K562 treated with DMSO at 1 percent for 24 hours (cell line): ENCODE results near the gene IPCEF1. TPM values are rescaled to one million over a fixed set of nuclear protein-coding genes. Genes with fewer than 3 reads are reported as not detected.

Experiments used
- total RNA-seq: library from RNA; unstranded; fragments of 300-600 nt; gene quantifications from 2 replicates; pipeline ENCODE4 v1.2.3, GENCODE V29; 2022; ENCODE audit warnings: low read depth; ENCODE audit not compliant: insufficient read depth

Gene IPCEF1, protein sequence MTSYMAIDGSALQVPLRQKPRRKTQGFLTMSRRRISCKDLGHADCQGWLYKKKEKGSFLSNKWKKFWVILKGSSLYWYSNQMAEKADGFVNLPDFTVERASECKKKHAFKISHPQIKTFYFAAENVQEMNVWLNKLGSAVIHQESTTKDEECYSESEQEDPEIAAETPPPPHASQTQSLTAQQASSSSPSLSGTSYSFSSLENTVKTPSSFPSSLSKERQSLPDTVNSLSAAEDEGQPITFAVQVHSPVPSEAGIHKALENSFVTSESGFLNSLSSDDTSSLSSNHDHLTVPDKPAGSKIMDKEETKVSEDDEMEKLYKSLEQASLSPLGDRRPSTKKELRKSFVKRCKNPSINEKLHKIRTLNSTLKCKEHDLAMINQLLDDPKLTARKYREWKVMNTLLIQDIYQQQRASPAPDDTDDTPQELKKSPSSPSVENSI
- total RNA-seq: not detected in 2 replicates

DNA sequence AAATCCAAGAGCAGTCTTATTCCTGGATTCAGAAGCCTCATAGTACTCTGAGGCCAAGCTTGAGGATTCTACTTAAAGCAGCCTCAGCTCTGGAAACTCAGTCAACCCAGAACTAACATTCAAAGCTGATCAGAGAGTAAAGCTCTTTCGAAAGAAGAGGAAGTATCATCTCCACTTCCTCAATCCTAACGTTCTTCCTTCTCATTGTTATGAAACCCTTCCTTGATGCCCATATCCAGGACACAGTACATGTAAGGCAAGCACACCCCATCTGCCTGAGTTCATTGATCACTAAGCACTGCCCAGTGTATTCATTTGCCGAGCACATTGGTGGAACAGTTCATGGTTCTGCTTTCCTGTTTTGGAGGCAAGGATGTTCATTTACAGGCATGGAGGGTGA, at the start of gene IPCEF1:
Gene IPCEF1 (minus strand): TSS at position 114 of the 400 bp plus-strand sequence. CDS start 90,856 bp downstream, outside the sequence.

Other genes starting within 250 kb of the IPCEF1 start
- gene CNKSR3, start 153.9 kb upstream of the IPCEF1 start, total RNA-seq: 2.9 and 3.4 TPM in 2 replicates